ENCODE measurements around the gene UBTD1.
"Not testable (repeated sequence)": the region's sequence is repeated elsewhere in the genome, so short reads cannot be mapped to it uniquely, and the experiment has no call there.

UBTD1 gene

DNA sequence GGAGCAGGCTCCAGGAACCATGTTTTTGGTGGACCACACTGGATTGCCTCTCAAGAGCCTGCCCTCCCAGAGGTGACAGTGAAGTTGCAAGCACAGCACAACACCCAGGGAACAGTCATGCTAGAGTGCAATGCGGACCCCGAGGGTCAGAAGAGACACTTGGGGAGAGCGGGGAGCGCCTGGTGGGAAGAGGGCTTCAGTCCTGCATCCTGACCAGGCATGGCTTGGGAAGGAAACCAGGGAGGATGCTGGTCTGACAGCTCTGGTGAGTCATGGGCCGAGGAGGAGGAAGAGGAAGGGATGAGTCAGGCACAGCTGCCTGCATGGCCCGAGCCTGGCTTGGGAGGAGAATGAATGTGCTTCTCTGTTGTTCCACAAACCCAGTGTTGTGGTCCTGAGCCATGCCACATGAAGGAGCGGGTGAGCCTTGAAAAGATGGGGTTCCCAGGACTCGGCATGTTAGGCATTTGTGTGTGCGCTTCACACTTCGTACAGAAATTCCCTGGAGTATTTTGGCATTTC lies 44.4 kb downstream of the UBTD1 start:
- peak in 1 of 2 experiments; percentile 55 for DNase-seq
- TF ChIP-seq GATA1 (IDR thresholded peaks at IDR 0.05; ENCODE audit: low read depth, low read length), result no peak
- no peak for TF ChIP-seq POLR2A (IDR thresholded peaks at IDR 0.05; ENCODE audit: low read length)

DNA sequence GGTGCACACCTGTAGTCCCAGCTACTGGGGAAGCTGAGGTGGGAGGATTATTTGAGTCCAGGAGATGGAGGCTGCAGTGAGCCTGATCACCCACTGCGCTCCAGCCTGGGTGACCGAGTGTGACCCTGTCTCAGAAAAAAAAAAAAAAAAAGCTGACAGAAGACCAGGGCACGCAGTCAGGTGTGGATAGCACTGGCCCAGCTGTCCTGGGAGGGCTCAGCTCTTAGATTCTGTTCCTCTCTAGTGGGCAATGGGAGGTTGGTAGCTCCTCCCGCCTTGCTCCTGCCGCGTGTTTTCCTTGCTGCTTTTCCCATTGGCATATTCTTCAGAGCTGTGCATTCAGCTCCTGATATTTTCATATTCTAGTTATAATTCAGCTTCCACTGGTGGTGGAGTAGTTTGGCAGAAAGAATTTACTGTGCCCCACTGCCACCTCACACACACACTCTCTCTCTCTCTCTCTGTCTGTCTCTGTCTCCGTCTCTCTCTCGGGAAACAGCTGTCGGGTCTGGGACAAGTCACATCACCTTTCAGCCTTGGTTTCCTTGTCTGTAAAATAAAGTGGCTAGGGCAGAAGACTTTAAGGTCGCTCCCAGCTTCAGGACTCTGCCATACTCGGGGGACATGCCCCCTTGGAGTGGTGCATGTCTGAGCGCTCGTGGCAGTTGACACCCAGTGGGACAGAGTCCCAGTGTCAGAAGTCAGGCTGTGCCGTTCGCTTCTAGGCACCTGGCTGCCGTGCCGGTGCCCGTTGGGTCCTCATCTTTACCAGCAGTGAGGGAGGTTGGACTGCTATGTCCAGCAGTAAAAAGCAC lies 47.9 kb downstream of the UBTD1 start:
- no peak for DNase-seq
- TF ChIP-seq GATA1 (IDR thresholded peaks at IDR 0.05; ENCODE audit: low read depth, low read length) (no peak), POLR2A (IDR thresholded peaks at IDR 0.05; ENCODE audit: low read length) (no peak)

DNA sequence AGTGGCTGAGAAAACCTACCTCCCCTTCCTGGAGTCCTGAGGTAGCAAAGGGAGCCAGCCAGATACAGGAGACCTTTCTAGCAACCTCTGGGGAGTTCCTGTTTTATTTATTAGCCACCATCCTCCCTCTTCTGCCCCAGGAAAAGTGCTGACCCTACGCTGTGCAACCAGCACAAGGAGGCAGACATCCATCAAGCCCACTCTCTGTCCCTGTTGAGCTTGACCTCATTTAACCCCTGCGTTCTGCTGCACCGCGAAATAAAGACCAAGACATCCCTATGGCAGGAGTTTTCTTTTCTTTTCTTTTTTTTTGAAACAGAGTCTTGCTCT lies 48.5 kb downstream of the UBTD1 start:
- no peak for DNase-seq
- TF ChIP-seq POLR2A (IDR thresholded peaks at IDR 0.05; ENCODE audit: low read length), result no peak
- no peak for TF ChIP-seq GATA1 (IDR thresholded peaks at IDR 0.05; ENCODE audit: low read depth, low read length)

DNA sequence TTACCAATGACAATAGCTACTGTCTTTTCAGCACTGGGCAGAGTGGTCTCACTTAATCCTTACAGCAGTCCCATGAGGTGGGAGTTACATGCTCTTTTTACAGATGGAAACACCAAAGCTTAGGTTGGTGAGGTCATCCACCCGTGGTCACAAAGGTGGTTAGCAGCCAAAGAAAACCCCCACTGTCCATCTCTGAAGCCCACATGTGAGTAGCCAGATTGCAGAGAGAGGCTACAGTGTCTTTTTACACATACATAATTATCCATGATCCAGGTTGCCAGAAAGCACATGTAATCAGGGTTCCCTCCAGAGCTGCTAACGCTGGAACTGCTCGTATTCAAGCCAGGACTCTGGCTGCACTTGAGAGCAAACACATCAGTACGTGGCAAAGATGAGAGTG lies 49.2 kb downstream of the UBTD1 start:
- no peak for DNase-seq
- TF ChIP-seq GATA1 (IDR thresholded peaks at IDR 0.05; ENCODE audit: low read depth, low read length) (no peak), POLR2A (IDR thresholded peaks at IDR 0.05; ENCODE audit: low read length) (no peak)

GRCh38 chr10:97548828-97549455 lies 50.2 kb downstream of the UBTD1 start:
- no peak for DNase-seq
- TF ChIP-seq GATA1 (IDR thresholded peaks at IDR 0.05; ENCODE audit: low read depth, low read length), result no peak
- TF ChIP-seq POLR2A (IDR thresholded peaks at IDR 0.05; ENCODE audit: low read length), result no peak

GRCh38 chr10:97549587-97550322 lies 51.0 kb downstream of the UBTD1 start:
- DNase-seq, result no peak
- no peak for TF ChIP-seq GATA1 (IDR thresholded peaks at IDR 0.05; ENCODE audit: low read depth, low read length)
- no peak for TF ChIP-seq POLR2A (IDR thresholded peaks at IDR 0.05; ENCODE audit: low read length)

GRCh38 chr10:97550336-97551149 lies 51.8 kb downstream of the UBTD1 start:
- no peak for TF ChIP-seq POLR2A (IDR thresholded peaks at IDR 0.05; ENCODE audit: low read length)
- DNase-seq, result peak in 1 of 2 experiments; percentile 11

GRCh38 chr10:97551271-97551670 lies 52.5 kb downstream of the UBTD1 start:
- TF ChIP-seq POLR2A (IDR thresholded peaks at IDR 0.05; ENCODE audit: low read length) (no peak), GATA1 (IDR thresholded peaks at IDR 0.05; ENCODE audit: low read depth, low read length) (no peak)
- no peak for DNase-seq

DNA sequence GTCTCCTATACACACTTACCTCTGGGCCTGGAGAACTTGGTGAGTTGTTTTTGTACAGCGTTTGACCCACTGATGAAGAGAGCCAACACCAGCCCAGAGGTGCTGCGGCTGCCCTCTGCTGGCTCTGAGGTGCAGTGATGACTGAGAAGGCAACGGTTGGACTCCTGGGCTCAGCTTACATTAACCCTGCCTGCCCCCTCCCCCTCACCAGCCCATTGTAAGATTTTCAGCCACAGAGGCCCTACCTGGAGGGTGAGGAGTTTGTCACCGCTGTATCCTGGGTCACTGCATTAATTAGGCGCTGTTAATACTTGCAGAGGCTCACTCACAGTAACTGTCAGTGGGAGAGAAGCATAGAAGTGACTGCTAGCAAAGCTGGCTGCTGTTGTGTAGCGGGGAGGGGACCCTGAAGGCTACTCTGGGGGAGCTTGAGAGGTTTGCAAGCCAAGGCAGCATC lies 54.9 kb downstream of the UBTD1 start:
- peak; percentile 47 to 70 for DNase-seq
- TF ChIP-seq POLR2A (IDR thresholded peaks at IDR 0.05; ENCODE audit: low read length) (no peak), GATA1 (IDR thresholded peaks at IDR 0.05; ENCODE audit: low read depth, low read length) (no peak)

DNA sequence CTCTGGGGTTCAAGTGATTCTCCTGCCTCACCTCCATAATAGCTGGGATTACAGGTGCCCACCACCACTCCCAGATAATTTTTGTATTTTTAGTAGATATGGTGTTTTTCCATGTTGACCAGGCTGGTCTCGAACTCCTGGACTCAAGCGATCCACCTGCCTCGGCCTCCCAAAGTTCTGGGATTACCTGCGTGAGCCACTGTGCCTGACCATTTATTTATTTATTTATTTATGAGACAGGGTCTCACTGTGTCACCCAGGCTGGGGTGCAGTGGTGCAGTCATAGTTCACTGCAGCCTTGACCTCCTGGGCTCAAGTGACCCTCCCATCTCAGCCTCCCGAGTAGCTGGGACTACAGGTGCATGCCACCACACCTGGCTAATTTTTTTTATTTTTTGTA lies 55.6 kb downstream of the UBTD1 start:
- DNase-seq, result not testable (repeated sequence)

DNA sequence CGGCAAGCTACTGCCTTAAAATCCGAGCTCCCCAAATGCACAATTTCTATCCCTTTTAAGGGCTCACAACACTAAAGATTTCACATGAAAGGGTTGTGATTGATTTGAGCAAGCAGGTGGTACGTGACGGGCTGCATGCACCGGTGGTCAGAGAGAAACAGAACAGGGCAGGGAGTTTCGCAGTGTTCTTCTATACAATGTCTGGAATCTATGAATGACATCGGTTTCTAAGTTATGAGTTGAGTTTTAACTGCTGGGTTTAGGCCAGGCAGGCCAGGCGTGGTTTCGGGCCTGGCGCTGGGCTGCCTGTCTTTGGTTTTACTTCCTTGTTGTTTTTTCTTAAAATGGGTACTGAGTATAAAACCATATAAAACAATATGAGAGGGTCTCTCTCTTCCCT lies 56.8 kb downstream of the UBTD1 start:
- DNase-seq, result not testable (repeated sequence)

GRCh38 chr10:97560731-97561381 lies 62.1 kb downstream of the UBTD1 start:
- not testable (repeated sequence) for DNase-seq

- not testable (repeated sequence) for DNase-seq
These were observed 62.8 kb downstream of the UBTD1 start for GRCh38 chr10:97561386-97562077.

GRCh38 chr10:97562329-97562728 lies 63.6 kb downstream of the UBTD1 start:
- DNase-seq, result not testable (repeated sequence)

Measured in erythroblast (primary cell).